Measurements from ENCODE around the gene PAPSS2. TPM values are rescaled to one million over a fixed set of nuclear protein-coding genes. Genes with fewer than 3 reads are reported as not detected.

Gene PAPSS2
- total RNA-seq, 1 experiment from 2014 or later = 14.6 TPM

DNA sequence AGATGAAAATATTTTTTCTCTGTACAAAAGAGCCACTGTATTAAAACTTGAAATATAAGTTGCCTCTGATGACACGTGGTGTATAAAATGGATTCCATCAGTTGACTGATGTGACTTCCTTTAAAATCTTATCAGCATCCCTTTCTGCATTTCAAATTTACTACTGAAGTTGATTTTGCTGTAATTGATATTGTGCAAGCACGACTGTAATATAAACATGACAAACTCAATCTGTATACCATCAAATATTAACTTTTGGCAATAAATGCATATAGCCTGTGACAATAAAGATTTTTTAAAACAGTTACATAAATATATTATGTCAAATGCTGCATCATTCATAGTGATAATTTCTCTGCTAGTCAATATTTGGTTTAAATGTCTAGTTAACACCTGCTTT, 7.8 kb downstream of the PAPSS2 start:
- BruUV-seq (replicated peaks) = no TSS peak
- POLR2A ChIA-PET = no interaction called here

GRCh38 chr10:87668324-87669074, 8.8 kb downstream of the PAPSS2 start:
- POLR2A ChIA-PET = no interaction called here
- CTCF ChIA-PET = no interaction called here
- no peaks in the 10 kb centered on the region for H3K27me3 ChIP-seq (ENCODE audit: insufficient read depth, low read length)
- BruUV-seq (replicated peaks) = no TSS peak
- intact Hi-C loops (cut with micrococcal nuclease) = no loop called here
- H3K36me3 ChIP-seq (ENCODE audit: control insufficient read depth in 1 of 2, insufficient read depth in 2 of 2, low read length in 2 of 2) = no peaks in the 10 kb centered on the region
- DNase-seq (ENCODE audit: low read depth, low spot score) (no peak), ATAC-seq (no peak)
- H2AFZ ChIP-seq (ENCODE audit: low read depth, low read length, poor library complexity, severe bottlenecking) = no peak overlapping the region
- no peaks in the 10 kb centered on the region for H3K9me3 ChIP-seq (ENCODE audit: control insufficient read depth in 1 of 2, insufficient read depth in 1 of 2, low read depth in 1 of 2, low read length in 2 of 2)
- no peaks in the 10 kb centered on the region for H3K79me2 ChIP-seq (ENCODE audit: insufficient read depth, low read length)
- no peaks in the 10 kb centered on the region for H3K4me1 ChIP-seq (ENCODE audit: control insufficient read depth in 1 of 2, insufficient read depth in 2 of 2, low read length in 2 of 2)
- no peak overlapping the region for H3K4me2 ChIP-seq (ENCODE audit: low read length)
- H3K9ac ChIP-seq (ENCODE audit: low read length) = no peak overlapping the region
- RAD21 ChIA-PET (ENCODE audit: low non-redundant PET in 1 of 2, low total read pairs in 2 of 2, uncharacterized antibody in 2 of 2, unreplicated experiment in 2 of 2) = no interaction called here
- TF ChIP-seq EZH2 (IDR thresholded peaks at IDR 0.05) (no peak), SRF (IDR thresholded peaks at IDR 0.05; ENCODE audit: low read depth) (no peak), FOSL1 (IDR thresholded peaks at IDR 0.05; ENCODE audit: low read depth) (no peak), ELF1 (IDR thresholded peaks at IDR 0.05; ENCODE audit: borderline replicate concordance, low read depth) (no peak), ZFX (IDR thresholded peaks at IDR 0.05) (no peak), SIN3A (IDR thresholded peaks at IDR 0.05; ENCODE audit: low read depth) (no peak), YY1 (IDR thresholded peaks at IDR 0.05; ENCODE audit: extremely low read depth, insufficient replicate concordance, low read depth, low read length) (no peak)
- TF ChIP-seq, protein P1, sequence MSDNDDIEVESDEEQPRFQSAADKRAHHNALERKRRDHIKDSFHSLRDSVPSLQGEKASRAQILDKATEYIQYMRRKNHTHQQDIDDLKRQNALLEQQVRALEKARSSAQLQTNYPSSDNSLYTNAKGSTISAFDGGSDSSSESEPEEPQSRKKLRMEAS (IDR thresholded peaks at IDR 0.05) = no peak
- TF ChIP-seq, protein P2, sequence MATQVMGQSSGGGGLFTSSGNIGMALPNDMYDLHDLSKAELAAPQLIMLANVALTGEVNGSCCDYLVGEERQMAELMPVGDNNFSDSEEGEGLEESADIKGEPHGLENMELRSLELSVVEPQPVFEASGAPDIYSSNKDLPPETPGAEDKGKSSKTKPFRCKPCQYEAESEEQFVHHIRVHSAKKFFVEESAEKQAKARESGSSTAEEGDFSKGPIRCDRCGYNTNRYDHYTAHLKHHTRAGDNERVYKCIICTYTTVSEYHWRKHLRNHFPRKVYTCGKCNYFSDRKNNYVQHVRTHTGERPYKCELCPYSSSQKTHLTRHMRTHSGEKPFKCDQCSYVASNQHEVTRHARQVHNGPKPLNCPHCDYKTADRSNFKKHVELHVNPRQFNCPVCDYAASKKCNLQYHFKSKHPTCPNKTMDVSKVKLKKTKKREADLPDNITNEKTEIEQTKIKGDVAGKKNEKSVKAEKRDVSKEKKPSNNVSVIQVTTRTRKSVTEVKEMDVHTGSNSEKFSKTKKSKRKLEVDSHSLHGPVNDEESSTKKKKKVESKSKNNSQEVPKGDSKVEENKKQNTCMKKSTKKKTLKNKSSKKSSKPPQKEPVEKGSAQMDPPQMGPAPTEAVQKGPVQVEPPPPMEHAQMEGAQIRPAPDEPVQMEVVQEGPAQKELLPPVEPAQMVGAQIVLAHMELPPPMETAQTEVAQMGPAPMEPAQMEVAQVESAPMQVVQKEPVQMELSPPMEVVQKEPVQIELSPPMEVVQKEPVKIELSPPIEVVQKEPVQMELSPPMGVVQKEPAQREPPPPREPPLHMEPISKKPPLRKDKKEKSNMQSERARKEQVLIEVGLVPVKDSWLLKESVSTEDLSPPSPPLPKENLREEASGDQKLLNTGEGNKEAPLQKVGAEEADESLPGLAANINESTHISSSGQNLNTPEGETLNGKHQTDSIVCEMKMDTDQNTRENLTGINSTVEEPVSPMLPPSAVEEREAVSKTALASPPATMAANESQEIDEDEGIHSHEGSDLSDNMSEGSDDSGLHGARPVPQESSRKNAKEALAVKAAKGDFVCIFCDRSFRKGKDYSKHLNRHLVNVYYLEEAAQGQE (IDR thresholded peaks at IDR 0.05; ENCODE audit: low read depth) = no peak
- no peak overlapping the region for H3K27ac ChIP-seq (ENCODE audit: low read depth, low read length)
- H4K20me1 ChIP-seq (ENCODE audit: insufficient read depth) = no peaks in the 10 kb centered on the region
- no peaks in the 10 kb centered on the region for H3K9me2 ChIP-seq (ENCODE audit: insufficient read depth)
- no peak overlapping the region for H3K4me3 ChIP-seq (replicated peaks in 1 of 2; ENCODE audit: low read depth in 1 of 2, low read length in 2 of 2)

More for the DNA sequence above, 7.8 kb downstream of the PAPSS2 start:
- H3K36me3 ChIP-seq (ENCODE audit: control insufficient read depth in 1 of 2, insufficient read depth in 2 of 2, low read length in 2 of 2) = no peaks in the 10 kb centered on the region
- ATAC-seq (no peak), DNase-seq (ENCODE audit: low read depth, low spot score) (no peak)
- peaks cover under 1 to 4% of the 10 kb centered on the region in 2 experiments; a peak in 2 of 4 replicates for H3K4me1 ChIP-seq (ENCODE audit: control insufficient read depth in 1 of 2, insufficient read depth in 2 of 2, low read length in 2 of 2)
- ChIA-PET CTCF (no interaction called here), RAD21 (ENCODE audit: low non-redundant PET in 1 of 2, low total read pairs in 2 of 2, uncharacterized antibody in 2 of 2, unreplicated experiment in 2 of 2) (no interaction called here)
- no peak overlapping the region for H2AFZ ChIP-seq (ENCODE audit: low read depth, low read length, poor library complexity, severe bottlenecking)
- H3K4me3 ChIP-seq (replicated peaks in 1 of 2; ENCODE audit: low read depth in 1 of 2, low read length in 2 of 2) = no peak overlapping the region
- no peak overlapping the region for H3K9ac ChIP-seq (ENCODE audit: low read length)
- no peaks in the 10 kb centered on the region for H3K79me2 ChIP-seq (ENCODE audit: insufficient read depth, low read length)
- H3K9me3 ChIP-seq (ENCODE audit: control insufficient read depth in 1 of 2, insufficient read depth in 1 of 2, low read depth in 1 of 2, low read length in 2 of 2) = no peaks in the 10 kb centered on the region
- no peak for TF ChIP-seq ZFX (IDR thresholded peaks at IDR 0.05)
- no peaks in the 10 kb centered on the region for H3K27me3 ChIP-seq (ENCODE audit: insufficient read depth, low read length)
- H3K27ac ChIP-seq (ENCODE audit: low read depth, low read length) = no peak overlapping the region
- intact Hi-C loops (cut with micrococcal nuclease) = no loop called here
- H3K9me2 ChIP-seq (ENCODE audit: insufficient read depth) = no peaks in the 10 kb centered on the region
- H3K4me2 ChIP-seq (ENCODE audit: low read length) = no peak overlapping the region
- H4K20me1 ChIP-seq (ENCODE audit: insufficient read depth) = no peaks in the 10 kb centered on the region
